Endothelial cell of umbilical vein (primary cell): ENCODE data around the gene HCRT. TPM values are rescaled to one million over a fixed set of nuclear protein-coding genes. Genes with fewer than 3 reads are reported as not detected.

Experiments
- BruUV-seq: library from RNA; stranded (reverse); fragments of 400-500 nt; replicated peaks from 2 replicates; lab custom pipeline; 2021; lab: Mats Ljungman, UMichigan
- CTCF ChIA-PET: fragments of 300-600, 350-600 bp; sonication (Branson Sonifier 250); formaldehyde crosslinking; loops from one replicate; lab custom pipeline; 2021; ENCODE audit warnings: antibody characterized with exemption, inconsistent platforms; lab: Charles Lee
- POLR2A ChIA-PET: fragments of 300-600, 350-600 bp; sonication (Branson Sonifier 250); formaldehyde crosslinking; loops from one replicate; lab custom pipeline; 2021; ENCODE audit warnings: antibody characterized with exemption, inconsistent platforms; lab: Charles Lee
- DNase-seq: peaks from one replicate; pipeline ENCODE4 v3.0.0-alpha.2; 2011; ENCODE audit warnings: low read depth, low spot score
- FAIRE-seq: peaks from 2 replicates; lab custom pipeline; 2011; peaks lifted over from hg19 to GRCh38; lab: Jason Lieb, UNC
- H2AFZ ChIP-seq: 2 replicates; pipeline ENCODE4 v1.6.0; 2012; ENCODE audit warnings: low read depth, low read length, control low read depth, inconsistent platforms
- H3K27ac ChIP-seq: 2 replicates; pipeline ENCODE4 v1.5.1; 2011; ENCODE audit warnings: low read depth, mild to moderate bottlenecking, control low read depth, low read length, moderate library complexity; ENCODE audit not compliant: insufficient read depth
- H3K27me3 ChIP-seq, 2 experiments: 2 replicates each; pipeline versions ENCODE4 v1.6.0 to v1.6.1; 2011; ENCODE audit warnings: low read length in 2 of 2, mixed read lengths in 1 of 2; ENCODE audit not compliant: control insufficient read depth in 2 of 2, insufficient read depth in 2 of 2
- H3K36me3 ChIP-seq, 2 experiments: 2 replicates in 1 of 2; 3 replicates in 1 of 2; pipeline ENCODE4 v1.5.1; 2011; ENCODE audit warnings: low read length in 2 of 2, mild to moderate bottlenecking in 1 of 2, moderate library complexity in 1 of 2; ENCODE audit not compliant: control insufficient read depth in 2 of 2, insufficient read depth in 2 of 2; ENCODE audit errors: extremely low read depth in 1 of 2
- H3K4me1 ChIP-seq: 3 replicates; pipeline ENCODE4 v1.5.1; 2011; ENCODE audit warnings: mild to moderate bottlenecking, low read length; ENCODE audit not compliant: control insufficient read depth, insufficient read depth; ENCODE audit errors: extremely low read depth
- H3K4me2 ChIP-seq: 2 replicates; pipeline ENCODE4 v1.6.1; 2011; ENCODE audit warnings: low read length, control low read depth, mixed read lengths; ENCODE audit not compliant: insufficient read depth
- H3K4me3 ChIP-seq, 3 experiments: fragments of 200-600 bp in 1 of 3; sonication (generic), shearing (Covaris generic) in 1 of 3; replicated peaks in 1 of 3; 2 replicates each; pipeline ENCODE4 v1.5.1; 2011 to 2016; ENCODE audit warnings: control low read depth in 3 of 3, low read length in 3 of 3, mild to moderate bottlenecking in 2 of 3, inconsistent platforms in 1 of 3, low read depth in 1 of 3, moderate library complexity in 1 of 3; ENCODE audit not compliant: insufficient read depth in 1 of 3
- H3K79me2 ChIP-seq: 2 replicates; pipeline ENCODE4 v1.6.0; 2012; ENCODE audit warnings: low read length, inconsistent platforms; ENCODE audit not compliant: control insufficient read depth, insufficient read depth
- H3K9ac ChIP-seq: replicated peaks from 2 replicates; pipeline ENCODE3; 2011; ENCODE audit warnings: low read length, control low read depth; ENCODE audit not compliant: insufficient read depth; ENCODE audit errors: extremely low read depth
- H3K9me1 ChIP-seq: replicated peaks from 3 replicates; pipeline ENCODE4 v1.6.0; 2011; ENCODE audit warnings: mild to moderate bottlenecking, low read length; ENCODE audit not compliant: control insufficient read depth, insufficient read depth; ENCODE audit errors: extremely low read depth
- H3K9me3 ChIP-seq: replicated peaks from 2 replicates; pipeline ENCODE4 v1.5.1; 2012; ENCODE audit warnings: low read length, inconsistent platforms; ENCODE audit not compliant: control insufficient read depth, insufficient read depth
- H4K20me1 ChIP-seq: replicated peaks from 2 replicates; pipeline ENCODE3; 2011; ENCODE audit warnings: mild to moderate bottlenecking, low read length; ENCODE audit not compliant: control insufficient read depth, insufficient read depth; ENCODE audit errors: extremely low read depth
- CTCF ChIP-seq, 2 donors: IDR thresholded peaks; 1 replicate in 1 of 2; 2 replicates in 1 of 2; pipeline ENCODE4 v1.5.1; 2011; ENCODE audit warnings: low read length in 2 of 2, mild to moderate bottlenecking in 2 of 2, moderate library complexity in 2 of 2, control low read depth in 1 of 2, inconsistent platforms in 1 of 2, low read depth in 1 of 2; ENCODE audit not compliant: insufficient read depth in 1 of 2; ENCODE audit errors: extremely low read depth in 1 of 2
- EZH2 ChIP-seq: IDR thresholded peaks from 2 replicates; pipeline ENCODE4 v1.6.1; 2012; ENCODE audit warnings: borderline replicate concordance, low read depth, mild to moderate bottlenecking, moderate library complexity, low read length, inconsistent platforms; ENCODE audit not compliant: severe bottlenecking
- FOS ChIP-seq: IDR thresholded peaks from 2 replicates; pipeline ENCODE4 v1.6.1; 2011; ENCODE audit warnings: mild to moderate bottlenecking, low read length, moderate library complexity, borderline replicate concordance; ENCODE audit not compliant: insufficient read depth
- GATA2 ChIP-seq: IDR thresholded peaks from 2 replicates; pipeline ENCODE4 v1.7.0; 2011; ENCODE audit warnings: low read depth, mild to moderate bottlenecking, moderate library complexity, mixed read lengths, low read length; ENCODE audit not compliant: insufficient read length, insufficient read depth
- JUN ChIP-seq: IDR thresholded peaks from 2 replicates; pipeline ENCODE4 v1.6.1; 2011; ENCODE audit warnings: borderline replicate concordance, low read depth; ENCODE audit not compliant: insufficient read length, insufficient read depth
- MAX ChIP-seq: IDR thresholded peaks from 2 replicates; pipeline ENCODE4 v1.6.1; 2011; ENCODE audit not compliant: insufficient read depth, insufficient read length
- MYC ChIP-seq: IDR thresholded peaks from one replicate; pipeline ENCODE4 v1.6.1; 2011; ENCODE audit warnings: mild to moderate bottlenecking, low read depth, low read length
- POLR2A ChIP-seq: IDR thresholded peaks from 2 replicates; pipeline ENCODE4 v1.6.1; 2012; ENCODE audit warnings: low read depth, mild to moderate bottlenecking, control low read depth, low read length
- POLR2AphosphoS5 ChIP-seq: IDR thresholded peaks from 2 replicates; pipeline ENCODE4 v1.6.1; 2012; ENCODE audit warnings: low read depth, mild to moderate bottlenecking, control low read depth, low read length, moderate library complexity; ENCODE audit not compliant: insufficient read depth
- dilution Hi-C: fragments of 300-500 bp; cut with MboI; formaldehyde crosslinking; loops from one replicate; pipeline ENCODE4 v1.15.0; 2019; ENCODE audit warnings: low sequenced_read_pairs; ENCODE audit not compliant: extremely low pct_ligation_motif_present
- intact Hi-C: fragments of 100-400 bp; cut with micrococcal nuclease; formaldehyde crosslinking; loops from one replicate; pipeline ENCODE4 v1.10.0; 2022
- polyA plus RNA-seq, 4 experiments: library from polyadenylated mRNA; depleted of rRNA in 3 of 4; stranded (reverse) in 3 of 4; unstranded in 1 of 4; fragments of >200 nt; gene quantifications; 2 replicates each; pipeline versions ENCODE4 v1.2.1 to v1.2.3, GENCODE V29; 2011 to 2012; ENCODE audit warnings: missing spikeins in 1 of 4
- total RNA-seq: library from RNA; stranded (reverse); gene quantifications from 2 replicates; pipeline ENCODE4 v1.2.3, GENCODE V29; 2021

Gene HCRT
- total and polyA plus RNA-seq, 2 donors (not counting 3 experiments of a cell fraction or from before 2014, with no cell fraction given): not detected

- ChIA-PET POLR2A (interaction anchor here (1.1 kb wide), 1 partner anchor 154 kb away, joined by 3 read pairs; the partner anchor contains the start of gene DNAJC7), CTCF (interaction anchor here (0.7 to 0.9 kb wide), 2 partner anchors 40 to 48 kb away, joined by 3 read pairs; no protein-coding TSS in a partner anchor)
- Histone ChIP-seq H3K4me1 (no peaks in the 10 kb centered on the region), H3K9me1 (no peaks in the 10 kb centered on the region), H2AFZ (no peak overlapping the region), H4K20me1 (no peaks in the 10 kb centered on the region), H3K4me2 (no peak overlapping the region), H3K9me3 (no peaks in the 10 kb centered on the region), H3K4me3 (no peak overlapping the region), H3K9ac (no peak overlapping the region), H3K79me2 (no peaks in the 10 kb centered on the region), H3K27me3 (peaks cover 0 to 5% of the 10 kb centered on the region in 2 experiments), H3K27ac (no peak overlapping the region), H3K36me3 (no peaks in the 10 kb centered on the region)
- intact Hi-C loops (no loop called here), dilution Hi-C loops (no loop called here)
- no TSS peak for BruUV-seq
- no peak for TF ChIP-seq GATA2
- no peak for TF ChIP-seq EZH2
- no peak for TF ChIP-seq POLR2A
- TF ChIP-seq CTCF (IDR thresholded peaks at IDR 0.05; ENCODE audit: extremely low read depth in 1 of 2, insufficient read depth in 1 of 2, low read depth in 1 of 2, low read length in 2 of 2): no peak
- TF ChIP-seq MAX: no peak
- FAIRE-seq (no peak), DNase-seq (no peak)
Measured at GRCh38 chr17:42171831-42172230, 13.4 kb downstream of the HCRT start.

- BruUV-seq: no TSS peak
- H3K9me1 ChIP-seq: no peaks in the 10 kb centered on the region
- intact Hi-C loops (no loop called here), dilution Hi-C loops (no loop called here)
- no peaks in the 10 kb centered on the region for H3K79me2 ChIP-seq
- H3K4me1 ChIP-seq: no peaks in the 10 kb centered on the region
- no peak for TF ChIP-seq MYC
- no peak for TF ChIP-seq FOS
- no peak for TF ChIP-seq CTCF (IDR thresholded peaks at IDR 0.05; ENCODE audit: extremely low read depth in 1 of 2, insufficient read depth in 1 of 2, low read depth in 1 of 2, low read length in 2 of 2)
- TF ChIP-seq POLR2A: no peak
- no peak for TF ChIP-seq EZH2
- TF ChIP-seq POLR2AphosphoS5: no peak
- TF ChIP-seq MAX: no peak
- no peak for TF ChIP-seq GATA2
- TF ChIP-seq JUN: no peak
- CTCF ChIA-PET: interaction anchor here (0.6 kb wide), 1 partner anchor 143 kb away, joined by 3 read pairs; no protein-coding TSS in a partner anchor
- no peaks in the 10 kb centered on the region for H4K20me1 ChIP-seq
- DNase-seq: no peak
- H2AFZ ChIP-seq: no peak overlapping the region
- H3K9ac ChIP-seq: no peak overlapping the region
- no peaks in the 10 kb centered on the region for H3K36me3 ChIP-seq
- H3K27ac ChIP-seq: no peak overlapping the region
- peaks cover 0 to 5% of the 10 kb centered on the region in 2 experiments for H3K27me3 ChIP-seq
- FAIRE-seq: no peak
- H3K4me3 ChIP-seq: no peak overlapping the region
- POLR2A ChIA-PET: no interaction called here
- no peaks in the 10 kb centered on the region for H3K9me3 ChIP-seq
- H3K4me2 ChIP-seq: no peak overlapping the region
Measured at GRCh38 chr17:42169351-42169750, 15.9 kb downstream of the HCRT start.
